HCT116 (cell line): ENCODE data around the gene GNAS. TPM values are rescaled to one million over a fixed set of nuclear protein-coding genes. Genes with fewer than 3 reads are reported as not detected.

Source experiments
- ATAC-seq: fragments of 200-7000 bp; cut with Tn5 transposase; 2 replicates; pipeline ENCODE4 v1.9.1; 2020; ENCODE audit warnings: mild to moderate bottlenecking, moderate library complexity
- BruUV-seq: library from RNA; stranded (reverse); fragments of 400-500 nt; replicated peaks from 2 replicates; lab custom pipeline; 2021; lab: Mats Ljungman, UMichigan
- CTCF ChIA-PET: fragments of 300-600 bp; sonication (Branson Sonifier 250); formaldehyde crosslinking; loops from one replicate; lab custom pipeline; 2021; ENCODE audit warnings: antibody characterized with exemption; lab: Charles Lee
- POLR2A ChIA-PET: fragments of 300-600, 350-600 bp; sonication (Branson Sonifier 250); formaldehyde crosslinking; loops from one replicate; lab custom pipeline; 2021; ENCODE audit warnings: antibody characterized with exemption; lab: Charles Lee
- RAD21 ChIA-PET, 2 experiments: fragments of 300-600 bp; sonication (Branson Sonifier 250); formaldehyde crosslinking; loops; one replicate each; lab custom pipeline; 2023; ENCODE audit warnings: low total read pairs in 2 of 2; ENCODE audit not compliant: uncharacterized antibody in 2 of 2, unreplicated experiment in 2 of 2, low non-redundant PET in 1 of 2; lab: Charles Lee
- DNase-seq: peaks from one replicate; pipeline ENCODE4 v3.0.0-alpha.2; 2010; ENCODE audit warnings: low read depth, low spot score
- H2AFZ ChIP-seq: fragments of 200-600 bp; shearing (Covaris generic), sonication (generic); 2 replicates; pipeline ENCODE4 v1.6.1; 2017; ENCODE audit warnings: low read depth, mixed run types, mixed read lengths, antibody characterized with exemption, low read length; ENCODE audit not compliant: poor library complexity, severe bottlenecking
- H3K27ac ChIP-seq: 2 replicates; pipeline ENCODE4 v1.5.1; 2012; ENCODE audit warnings: low read depth, low read length
- H3K27me3 ChIP-seq: fragments of 200-600 bp; sonication (generic); 2 replicates; pipeline ENCODE4 v1.6.1; 2016; ENCODE audit warnings: mixed run types, low read length, mixed read lengths; ENCODE audit not compliant: insufficient read depth
- H3K36me3 ChIP-seq, 2 experiments: fragments of 200-500 bp in 1 of 2; fragments of 200-600 bp in 1 of 2; sonication (Bioruptor generic) in 1 of 2; sonication (generic) in 1 of 2; 2 replicates each; pipeline versions ENCODE4 v1.5.1 to v1.6.1; 2014 to 2016; ENCODE audit warnings: low read length in 2 of 2, inconsistent platforms in 1 of 2, mixed read lengths in 1 of 2, mixed run types in 1 of 2; ENCODE audit not compliant: insufficient read depth in 2 of 2, control insufficient read depth in 1 of 2
- H3K4me1 ChIP-seq, 2 experiments: fragments of 200-600 bp in 1 of 2; sonication (generic) in 1 of 2; 2 replicates each; pipeline versions ENCODE4 v1.5.1 to v1.6.1; 2012 to 2017; ENCODE audit warnings: low read length in 2 of 2, inconsistent platforms in 1 of 2, mild to moderate bottlenecking in 1 of 2, mixed read lengths in 1 of 2, mixed run types in 1 of 2, moderate library complexity in 1 of 2; ENCODE audit not compliant: insufficient read depth in 2 of 2, control insufficient read depth in 1 of 2
- H3K4me2 ChIP-seq: fragments of 200-600 bp; sonication (generic); 2 replicates; pipeline ENCODE4 v1.6.1; 2017; ENCODE audit warnings: mixed run types, low read length, mixed read lengths
- H3K4me3 ChIP-seq, 2 experiments: fragments of 200-600 bp in 1 of 2; sonication (generic) in 1 of 2; replicated peaks in 1 of 2; 2 replicates each; pipeline ENCODE4 v1.5.1; 2011 to 2016; ENCODE audit warnings: low read length in 2 of 2, control low read depth in 1 of 2, low read depth in 1 of 2, mild to moderate bottlenecking in 1 of 2, mixed read lengths in 1 of 2, mixed run types in 1 of 2
- H3K79me2 ChIP-seq: fragments of 200-600 bp; sonication (generic); 2 replicates; pipeline ENCODE4 v1.6.1; 2017; ENCODE audit warnings: mild to moderate bottlenecking, mixed run types, low read length, moderate library complexity, mixed read lengths; ENCODE audit not compliant: insufficient read depth
- H3K9ac ChIP-seq: fragments of 200-600 bp; sonication (generic); 2 replicates; pipeline ENCODE4 v1.6.1; 2016; ENCODE audit warnings: low read length, mixed read lengths
- H3K9me2 ChIP-seq: fragments of 200-600 bp; sonication (generic), shearing (Covaris generic); 2 replicates; pipeline ENCODE4 v1.6.1; 2017; ENCODE audit warnings: mixed run types, mild to moderate bottlenecking, moderate library complexity; ENCODE audit not compliant: insufficient read depth
- H3K9me3 ChIP-seq, 2 experiments: fragments of 200-500 bp in 1 of 2; fragments of 200-600 bp in 1 of 2; sonication (Bioruptor generic) in 1 of 2; sonication (generic) in 1 of 2; 2 replicates each; pipeline ENCODE4 v1.6.1; 2014 to 2017; ENCODE audit warnings: low read length in 2 of 2, mixed read lengths in 2 of 2, inconsistent platforms in 1 of 2, low read depth in 1 of 2, mild to moderate bottlenecking in 1 of 2, mixed run types in 1 of 2, moderate library complexity in 1 of 2; ENCODE audit not compliant: control insufficient read depth in 1 of 2, insufficient read depth in 1 of 2
- H4K20me1 ChIP-seq: fragments of 200-600 bp; sonication (generic), shearing (Covaris generic); 2 replicates; pipeline ENCODE4 v1.6.1; 2017; ENCODE audit warnings: mixed run types, mild to moderate bottlenecking, moderate library complexity; ENCODE audit not compliant: insufficient read depth
- EGR1 ChIP-seq: IDR thresholded peaks from 2 replicates; pipeline ENCODE4 v1.6.1; 2012; ENCODE audit warnings: low read depth
- FOSL1 ChIP-seq: IDR thresholded peaks from 2 replicates; pipeline ENCODE4 v1.6.1; 2012; ENCODE audit warnings: low read depth
- JUND ChIP-seq: IDR thresholded peaks from 2 replicates; pipeline ENCODE4 v1.6.1; 2012
- MAX ChIP-seq: IDR thresholded peaks from 2 replicates; pipeline ENCODE4 v1.6.1; 2012
- POLR2A ChIP-seq: IDR thresholded peaks from 2 replicates; pipeline ENCODE4 v1.7.0; 2011; ENCODE audit warnings: borderline replicate concordance; ENCODE audit not compliant: insufficient read depth, insufficient read length; ENCODE audit errors: extremely low read depth
- POLR2AphosphoS5 ChIP-seq: IDR thresholded peaks from 2 replicates; pipeline ENCODE4 v1.6.1; 2011; ENCODE audit warnings: mild to moderate bottlenecking, low read depth, low read length, moderate library complexity
- ZFX ChIP-seq: fragments of 450-650 bp; IDR thresholded peaks from 2 replicates; pipeline ENCODE4 v1.6.1; 2017
- intact Hi-C: fragments of 100-400 bp; cut with micrococcal nuclease; formaldehyde crosslinking; loops from 2 replicates; pipeline ENCODE4 v1.10.0; 2022
- total RNA-seq: library from RNA; stranded (reverse); gene quantifications from one replicate; pipeline ENCODE4 v1.2.1, GENCODE V29; 2021; ENCODE audit not compliant: unreplicated experiment
- TF ChIP-seq, protein P1 (sequence below): IDR thresholded peaks from 2 replicates; pipeline ENCODE4 v1.6.1; 2011; ENCODE audit warnings: mild to moderate bottlenecking, low read length, moderate library complexity; ENCODE audit not compliant: insufficient replicate concordance; ENCODE audit errors: extremely low read depth

The GNAS gene
- total RNA-seq, 1 experiment from 2014 or later: 699 TPM

GRCh38 chr20:58889334-58889760 lies 36.8 kb downstream of the GNAS start (continued):
- TF ChIP-seq MAX: no peak
- no peak for TF ChIP-seq JUND
- TF ChIP-seq, all 23 proteins: peak for 0

- H3K4me1 ChIP-seq: peaks cover 14 to 26% of the 10 kb centered on the region in 2 experiments
- no peaks in the 10 kb centered on the region for H3K9me2 ChIP-seq
- no peak for TF ChIP-seq FOSL1
- TF ChIP-seq, protein P1, sequence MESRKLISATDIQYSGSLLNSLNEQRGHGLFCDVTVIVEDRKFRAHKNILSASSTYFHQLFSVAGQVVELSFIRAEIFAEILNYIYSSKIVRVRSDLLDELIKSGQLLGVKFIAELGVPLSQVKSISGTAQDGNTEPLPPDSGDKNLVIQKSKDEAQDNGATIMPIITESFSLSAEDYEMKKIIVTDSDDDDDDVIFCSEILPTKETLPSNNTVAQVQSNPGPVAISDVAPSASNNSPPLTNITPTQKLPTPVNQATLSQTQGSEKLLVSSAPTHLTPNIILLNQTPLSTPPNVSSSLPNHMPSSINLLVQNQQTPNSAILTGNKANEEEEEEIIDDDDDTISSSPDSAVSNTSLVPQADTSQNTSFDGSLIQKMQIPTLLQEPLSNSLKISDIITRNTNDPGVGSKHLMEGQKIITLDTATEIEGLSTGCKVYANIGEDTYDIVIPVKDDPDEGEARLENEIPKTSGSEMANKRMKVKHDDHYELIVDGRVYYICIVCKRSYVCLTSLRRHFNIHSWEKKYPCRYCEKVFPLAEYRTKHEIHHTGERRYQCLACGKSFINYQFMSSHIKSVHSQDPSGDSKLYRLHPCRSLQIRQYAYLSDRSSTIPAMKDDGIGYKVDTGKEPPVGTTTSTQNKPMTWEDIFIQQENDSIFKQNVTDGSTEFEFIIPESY: no peak
- TF ChIP-seq EGR1: no peak
- peak; percentile 41; the same call in 1 of the 2 replicates for TF ChIP-seq POLR2AphosphoS5
- TF ChIP-seq POLR2A: no peak
- TF ChIP-seq JUND: no peak
- TF ChIP-seq ZFX: peak; percentile 53
- peak overlapping the region; percentile 79 for H3K4me2 ChIP-seq
- no TSS peak for BruUV-seq
- ATAC-seq (no peak; the same call in 1 of the 2 replicates), DNase-seq (no peak)
- CTCF ChIA-PET: no interaction called here
- no peaks in the 10 kb centered on the region for H3K36me3 ChIP-seq
- peak overlapping the region; percentile 52 to 61 for H3K4me3 ChIP-seq
- H3K27ac ChIP-seq: peak overlapping the region; percentile 85
- intact Hi-C loops: loop anchor here (10.0 kb wide), 2 partner anchors 145 to 235 kb away; partner anchors contain the start of genes ATP5F1E and STX16
- H2AFZ ChIP-seq: no peak overlapping the region
- peaks cover 12% of the 10 kb centered on the region; the same call in 1 of the 2 replicates for H4K20me1 ChIP-seq
- H3K9ac ChIP-seq: peak overlapping the region; percentile 73
- POLR2A ChIA-PET: interaction anchor here (0.6 kb wide), 1 partner anchor 204 kb away, joined by 4 read pairs; no protein-coding TSS in a partner anchor
- peaks cover 43% of the 10 kb centered on the region for H3K79me2 ChIP-seq
- H3K27me3 ChIP-seq: no peaks in the 10 kb centered on the region
- RAD21 ChIA-PET: no interaction called here
- H3K9me3 ChIP-seq: no peaks in the 10 kb centered on the region
Observed at GRCh38 chr20:58889798-58890517, 37.4 kb downstream of the GNAS start.
